MG63 (cell line): ENCODE measurements around the gene GGTA1. TPM values are rescaled to one million over a fixed set of nuclear protein-coding genes. Genes with fewer than 3 reads are reported as not detected.
A peak's percentile ranks its signal among the peaks of the same experiment; 100 is the strongest.
"Not testable (repeated sequence)": the region's sequence is repeated elsewhere in the genome, so short reads cannot be mapped to it uniquely, and the experiment has no call there.

Experiments used
- DNase-seq: peaks from one replicate; pipeline ENCODE4 v3.0.0-alpha.2; 2020
- H3K27me3 ChIP-seq: fragments of 250-450 bp; sonication (Bioruptor Pico); 2 replicates; pipeline ENCODE4 v1.5.1; 2020; ENCODE audit warnings: mild to moderate bottlenecking, moderate library complexity
- H3K36me3 ChIP-seq: fragments of 250-450 bp; sonication (Bioruptor Pico); 2 replicates; pipeline ENCODE4 v1.5.1; 2020; ENCODE audit warnings: mild to moderate bottlenecking, moderate library complexity
- H3K4me3 ChIP-seq: fragments of 250-450 bp; sonication (Bioruptor Pico); 2 replicates; pipeline ENCODE4 v1.5.1; 2020; ENCODE audit warnings: mild to moderate bottlenecking, moderate library complexity
- H3K9me3 ChIP-seq: fragments of 250-450 bp; sonication (Bioruptor Pico); 2 replicates; pipeline ENCODE4 v1.5.1; 2020; ENCODE audit warnings: mild to moderate bottlenecking, moderate library complexity
- total RNA-seq: library from RNA; depleted of rRNA; stranded (reverse); fragments of >200 nt; shearing (Covaris generic); gene quantifications from 2 replicates; pipeline ENCODE4 v1.2.3, GENCODE V29; 2014; ENCODE audit warnings: low replicate concordance

The GGTA1 gene
- total RNA-seq, 1 experiment from 2014 or later = 6.2 TPM

GRCh38 chr9:121478816-121479676, 20.6 kb downstream of the GGTA1 start:
- Histone ChIP-seq H3K27me3 (no peaks in the 10 kb centered on the region), H3K9me3 (no peaks in the 10 kb centered on the region), H3K36me3 (no peaks in the 10 kb centered on the region), H3K4me3 (no peak overlapping the region)
- peak; percentile 43 for DNase-seq

- H3K36me3 ChIP-seq = no peaks in the 10 kb centered on the region
- no peak for DNase-seq
- H3K4me3 ChIP-seq = no peak overlapping the region
- no peaks in the 10 kb centered on the region for H3K9me3 ChIP-seq
- no peaks in the 10 kb centered on the region for H3K27me3 ChIP-seq
Observed at GRCh38 chr9:121476156-121476555, 23.5 kb downstream of the GGTA1 start.

GRCh38 chr9:121474231-121474947, 25.3 kb downstream of the GGTA1 start:
- no peak for DNase-seq
- no peaks in the 10 kb centered on the region for H3K27me3 ChIP-seq
- H3K4me3 ChIP-seq = no peak overlapping the region
- no peaks in the 10 kb centered on the region for H3K36me3 ChIP-seq
- no peaks in the 10 kb centered on the region for H3K9me3 ChIP-seq

DNA sequence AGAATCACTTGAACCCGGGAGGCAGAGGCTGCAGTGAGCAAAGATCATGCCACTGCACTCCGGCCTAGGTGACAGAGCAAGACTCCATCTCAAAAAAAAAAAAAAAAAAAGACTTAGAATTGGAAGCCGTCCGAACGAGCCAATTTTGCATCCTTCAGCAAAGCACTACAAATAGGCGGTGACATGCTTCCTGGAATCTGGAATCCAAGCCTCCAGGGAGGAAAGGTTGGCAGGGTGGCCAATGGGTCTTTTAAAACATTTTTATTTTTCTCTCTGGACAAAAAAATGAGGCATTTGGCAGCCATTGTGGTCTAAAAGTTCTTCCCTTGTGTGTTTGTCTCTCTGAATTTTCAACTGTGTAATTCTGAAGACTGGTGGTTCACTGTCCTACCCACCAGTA, 26.4 kb downstream of the GGTA1 start:
- Histone ChIP-seq H3K9me3 (no peaks in the 10 kb centered on the region), H3K4me3 (no peak overlapping the region), H3K27me3 (no peaks in the 10 kb centered on the region), H3K36me3 (no peaks in the 10 kb centered on the region)
- no peak for DNase-seq

DNA sequence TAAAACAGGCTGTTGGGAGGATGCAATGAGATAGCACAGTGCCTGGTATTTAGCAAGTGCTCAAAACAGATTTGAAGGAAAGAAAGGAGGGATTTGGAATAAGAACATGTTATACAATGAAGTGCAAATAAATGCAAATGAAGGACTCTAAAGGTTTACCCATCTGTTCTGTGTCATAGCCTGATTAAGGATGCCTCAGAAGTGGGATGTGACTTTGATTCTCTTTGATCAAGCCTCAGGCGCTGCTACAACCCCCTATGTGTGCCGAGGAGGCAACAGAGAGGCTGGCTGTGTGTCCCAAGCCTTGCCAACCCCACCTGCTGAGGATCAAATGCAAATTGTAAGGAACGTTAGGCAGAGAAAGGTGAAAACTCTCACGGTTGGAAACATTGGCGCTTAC, 27.2 kb downstream of the GGTA1 start:
- no peak for DNase-seq
- no peaks in the 10 kb centered on the region for H3K36me3 ChIP-seq
- no peaks in the 10 kb centered on the region for H3K9me3 ChIP-seq
- H3K4me3 ChIP-seq = no peak overlapping the region
- no peaks in the 10 kb centered on the region for H3K27me3 ChIP-seq

- Histone ChIP-seq H3K9me3 (no peaks in the 10 kb centered on the region), H3K4me3 (no peak overlapping the region), H3K36me3 (no peaks in the 10 kb centered on the region), H3K27me3 (no peaks in the 10 kb centered on the region)
- no peak for DNase-seq
Observed at GRCh38 chr9:121466142-121466541, 33.5 kb downstream of the GGTA1 start.

DNA sequence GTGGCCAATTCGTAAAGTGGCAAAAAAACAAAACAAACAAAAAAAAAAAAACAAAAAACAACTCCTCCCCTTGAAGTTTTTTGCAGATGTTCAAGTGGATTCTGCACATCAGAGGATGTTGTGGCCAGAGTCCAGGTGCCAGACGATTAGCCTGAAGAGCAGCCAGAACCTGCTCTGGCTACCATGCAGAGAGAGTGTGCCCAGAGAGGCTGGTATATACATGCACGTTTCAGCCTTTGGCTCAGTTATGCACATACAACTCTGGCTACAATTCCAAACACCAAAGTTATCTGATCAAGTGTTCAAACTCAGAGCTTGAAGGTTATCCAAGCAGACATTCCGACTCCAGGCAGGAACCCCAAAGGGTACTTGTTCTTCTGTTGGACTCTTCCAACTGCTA, 34.7 kb downstream of the GGTA1 start:
- no peaks in the 10 kb centered on the region for H3K9me3 ChIP-seq
- DNase-seq = peak; percentile 87
- H3K27me3 ChIP-seq = no peaks in the 10 kb centered on the region
- H3K4me3 ChIP-seq = no peak overlapping the region
- no peaks in the 10 kb centered on the region for H3K36me3 ChIP-seq

DNA sequence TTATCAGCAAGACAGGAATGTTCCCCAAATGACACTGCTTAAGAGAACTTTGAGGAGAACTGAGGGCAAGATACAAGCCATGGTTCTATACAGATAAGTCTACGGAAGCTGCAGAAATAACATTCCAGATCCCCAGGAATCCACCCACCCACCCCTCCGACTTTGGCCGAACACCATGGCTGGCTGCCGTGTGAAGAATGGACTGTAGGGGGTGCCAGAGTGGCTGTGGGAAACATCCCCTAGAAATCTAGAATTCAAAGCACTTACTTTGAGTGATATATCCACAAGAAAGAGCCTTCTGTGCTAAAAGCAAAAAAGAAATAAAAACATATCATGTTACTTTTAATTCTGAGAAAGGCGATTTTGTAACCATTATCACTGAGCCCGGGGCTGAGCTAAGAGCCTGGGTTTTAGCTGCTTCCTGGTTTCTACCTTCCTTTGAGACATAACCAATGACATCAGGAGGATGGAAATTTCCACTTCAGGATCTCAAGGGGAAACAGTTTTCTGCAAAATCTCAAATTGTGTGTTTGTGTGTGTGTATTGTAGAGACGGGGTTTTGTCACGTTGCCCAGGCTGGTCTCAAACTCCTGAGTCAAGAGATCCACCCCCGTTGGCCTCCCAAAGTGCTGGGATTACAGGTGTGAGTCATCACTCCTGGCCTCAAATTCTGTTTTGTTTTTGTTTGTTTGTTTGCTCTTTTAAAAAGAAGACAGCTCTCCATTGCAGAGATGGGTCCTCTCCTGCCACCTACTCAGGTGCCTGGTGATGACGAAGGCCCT, 36.4 kb downstream of the GGTA1 start:
- H3K27me3 ChIP-seq = no peaks in the 10 kb centered on the region

DNA sequence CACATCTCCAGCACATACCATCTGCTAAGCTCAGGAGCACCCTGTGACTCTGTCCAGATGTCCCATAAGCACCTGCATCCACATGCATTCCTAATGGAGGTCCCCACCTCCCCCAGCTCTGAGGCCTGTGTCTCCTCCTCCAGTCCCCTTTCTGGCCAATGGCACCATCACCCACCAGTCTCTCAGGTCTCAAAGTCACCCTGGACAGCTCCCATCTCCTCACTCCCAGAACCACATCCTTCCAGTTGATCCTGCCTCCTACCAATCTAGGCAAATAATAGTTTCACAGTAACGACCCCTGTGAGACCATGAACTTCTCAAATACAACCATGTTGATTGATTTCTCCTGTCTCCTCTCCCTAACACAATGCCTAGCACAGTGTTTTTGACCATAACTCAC, 40.1 kb downstream of the GGTA1 start:
- DNase-seq = no peak
- no peak overlapping the region for H3K4me3 ChIP-seq
- H3K36me3 ChIP-seq = no peaks in the 10 kb centered on the region
- no peaks in the 10 kb centered on the region for H3K27me3 ChIP-seq
- no peaks in the 10 kb centered on the region for H3K9me3 ChIP-seq

More for the DNA sequence above, 36.4 kb downstream of the GGTA1 start:
- H3K36me3 ChIP-seq = no peaks in the 10 kb centered on the region
- no peak overlapping the region for H3K4me3 ChIP-seq
- H3K9me3 ChIP-seq = no peaks in the 10 kb centered on the region
- DNase-seq = peak; percentile 71

DNA sequence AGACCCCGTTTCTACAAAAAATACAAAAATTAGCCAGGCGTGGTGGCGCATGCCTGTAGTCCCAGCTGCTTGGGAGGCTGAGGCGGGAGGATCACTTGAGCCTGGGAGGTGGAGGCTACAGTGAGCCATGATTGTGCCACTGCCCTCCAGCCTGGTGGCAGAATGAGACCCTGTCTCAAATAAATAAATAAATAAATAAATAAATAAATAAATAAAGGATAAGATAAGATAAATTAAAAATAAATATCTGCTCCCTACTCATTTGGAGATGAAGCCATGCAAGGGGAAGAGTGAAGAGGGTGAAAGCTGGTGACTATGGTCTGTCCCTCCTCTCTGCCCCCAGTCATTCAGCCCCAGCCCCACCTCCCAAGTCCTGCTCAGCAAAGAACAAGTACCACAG, 41.2 kb downstream of the GGTA1 start:
- H3K9me3 ChIP-seq, H3K27me3 ChIP-seq, H3K36me3 ChIP-seq, H3K4me3 ChIP-seq, DNase-seq: not testable (repeated sequence)

DNA sequence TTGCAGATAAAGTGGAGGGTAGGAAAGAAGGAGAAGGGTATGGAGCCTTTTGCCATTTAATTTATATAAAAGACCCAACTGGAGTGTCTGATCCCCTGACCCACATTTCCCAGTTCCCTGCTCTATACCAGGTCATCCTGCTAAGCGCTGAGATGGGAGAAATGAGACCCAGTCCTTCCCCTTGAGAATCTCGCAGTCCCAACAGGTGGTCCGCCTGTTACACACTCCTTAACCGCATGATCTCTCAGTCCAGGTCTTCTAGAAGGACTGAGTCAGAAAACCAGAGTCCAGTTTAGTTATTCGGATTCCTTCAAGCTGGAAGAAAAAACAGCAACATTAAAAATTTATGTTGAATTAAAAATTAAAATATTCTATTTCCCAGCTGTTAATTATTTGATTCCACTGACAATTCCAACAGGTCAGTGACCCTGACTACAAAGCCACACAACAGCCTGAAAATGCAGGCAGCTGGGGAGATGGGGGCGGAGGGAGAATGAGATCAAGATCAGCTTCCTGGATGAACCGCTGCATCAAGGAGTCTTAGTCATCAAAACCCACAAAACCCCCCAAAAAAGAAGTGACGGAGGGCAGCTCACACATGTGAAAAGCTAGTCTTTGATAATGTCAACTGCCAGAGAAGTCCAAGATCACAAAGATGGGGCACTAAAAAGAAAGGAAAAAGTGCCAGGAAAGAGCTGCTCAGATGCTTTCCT, 44.0 kb downstream of the GGTA1 start:
- DNase-seq = no peak
- Histone ChIP-seq H3K4me3 (no peak overlapping the region), H3K9me3 (no peaks in the 10 kb centered on the region), H3K36me3 (no peaks in the 10 kb centered on the region), H3K27me3 (no peaks in the 10 kb centered on the region)

GRCh38 chr9:121454972-121455371, 44.7 kb downstream of the GGTA1 start:
- no peaks in the 10 kb centered on the region for H3K27me3 ChIP-seq

GRCh38 chr9:121453232-121453892, 46.3 kb downstream of the GGTA1 start:
- Histone ChIP-seq H3K36me3 (no peaks in the 10 kb centered on the region), H3K9me3 (no peaks in the 10 kb centered on the region), H3K27me3 (no peaks in the 10 kb centered on the region), H3K4me3 (no peak overlapping the region)
- DNase-seq = peak; percentile 29

More at GRCh38 chr9:121454972-121455371, 44.7 kb downstream of the GGTA1 start:
- Histone ChIP-seq H3K4me3 (no peak overlapping the region), H3K36me3 (no peaks in the 10 kb centered on the region), H3K9me3 (no peaks in the 10 kb centered on the region)
- DNase-seq = no peak

- Histone ChIP-seq H3K27me3 (no peaks in the 10 kb centered on the region), H3K9me3 (no peaks in the 10 kb centered on the region), H3K36me3 (no peaks in the 10 kb centered on the region), H3K4me3 (no peak overlapping the region)
- no peak for DNase-seq
Observed at GRCh38 chr9:121452085-121452484, 47.6 kb downstream of the GGTA1 start.

- H3K9me3 ChIP-seq = no peaks in the 10 kb centered on the region
- H3K27me3 ChIP-seq = 0 out of 2 replicates have a peak, but pooled peaks cover under 1% of the 10 kb centered on the region
- H3K36me3 ChIP-seq = no peaks in the 10 kb centered on the region
- no peak overlapping the region for H3K4me3 ChIP-seq
- no peak for DNase-seq
Observed at GRCh38 chr9:121451586-121451985, 48.1 kb downstream of the GGTA1 start.

GRCh38 chr9:121450241-121450640, 49.4 kb downstream of the GGTA1 start:
- Histone ChIP-seq H3K27me3 (0 out of 2 replicates have a peak, but pooled peaks cover 2% of the 10 kb centered on the region), H3K4me3 (no peak overlapping the region), H3K9me3 (no peaks in the 10 kb centered on the region), H3K36me3 (no peaks in the 10 kb centered on the region)
- no peak for DNase-seq
